ENCODE measurements around the gene ABTB2. TPM values are rescaled to one million over a fixed set of nuclear protein-coding genes. Genes with fewer than 3 reads are reported as not detected.

The ABTB2 gene
- polyA plus RNA-seq, 1 donor (not counting 4 experiments of a cell fraction or from before 2014, with no cell fraction given), result 1.0 TPM

DNA sequence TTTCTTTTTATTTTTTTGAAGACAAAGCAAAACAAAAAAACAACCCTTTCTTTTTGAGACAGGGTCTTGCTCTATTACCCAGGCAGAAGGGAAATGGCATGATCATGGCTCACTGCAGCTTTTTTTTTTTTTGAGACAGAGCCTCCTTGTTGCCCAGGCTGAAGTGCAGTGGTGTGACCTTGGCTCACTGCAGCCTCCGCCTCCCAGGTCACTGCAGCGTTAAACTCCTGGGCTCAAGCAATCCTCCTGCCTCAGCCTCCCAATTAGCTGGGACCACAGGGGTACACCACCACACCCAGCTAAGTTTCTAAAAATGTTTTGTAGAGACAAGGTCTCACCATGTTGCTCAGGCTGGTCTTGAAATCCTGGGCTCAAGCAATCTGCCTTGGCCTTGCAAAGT lies 124.6 kb downstream of the ABTB2 start:
- DNase-seq (ENCODE audit: low read depth, low spot score) (no peak), FAIRE-seq (no peak)
- Histone ChIP-seq H3K36me3 (ENCODE audit: control insufficient read depth in 2 of 2, extremely low read depth in 1 of 2, insufficient read depth in 2 of 2, low read length in 2 of 2) (no peaks in the 10 kb centered on the region), H3K9me3 (ENCODE audit: control insufficient read depth, low read depth, low read length) (no peaks in the 10 kb centered on the region), H3K27ac (ENCODE audit: control insufficient read depth, insufficient read depth, low read length) (no peak overlapping the region), H3K79me2 (ENCODE audit: control insufficient read depth, insufficient read depth, low read length) (no peaks in the 10 kb centered on the region), H3K9me1 (ENCODE audit: control insufficient read depth, extremely low read depth, insufficient read depth, low read length) (peaks cover 3% of the 10 kb centered on the region), H3K9ac (ENCODE audit: control insufficient read depth, extremely low read depth, insufficient read depth, low read length) (no peak overlapping the region), H4K20me1 (ENCODE audit: control insufficient read depth, extremely low read depth, insufficient read depth, low read length) (no peaks in the 10 kb centered on the region), H3K4me2 (ENCODE audit: control insufficient read depth, extremely low read depth, insufficient read depth, low read depth, low read length) (no peak overlapping the region), H3K4me3 (ENCODE audit: control insufficient read depth in 2 of 3, extremely low read depth in 1 of 3, insufficient read depth in 2 of 3, low read depth in 1 of 3, low read length in 3 of 3) (no peak overlapping the region), H3K4me1 (ENCODE audit: control insufficient read depth, extremely low read depth, insufficient read depth, low read length) (peaks cover 10% of the 10 kb centered on the region), H2AFZ (ENCODE audit: control insufficient read depth, low read length) (no peak overlapping the region), H3K27me3 (ENCODE audit: control insufficient read depth, extremely low read depth, insufficient read depth, low read length) (no peaks in the 10 kb centered on the region)
- dilution Hi-C loops (cut with MboI; ENCODE audit: extremely low pct_ligation_motif_present, low sequenced_read_pairs), result no loop called here
- no peak for TF ChIP-seq EZH2 (IDR thresholded peaks at IDR 0.05; ENCODE audit: low read length)
- TF ChIP-seq, protein P1, sequence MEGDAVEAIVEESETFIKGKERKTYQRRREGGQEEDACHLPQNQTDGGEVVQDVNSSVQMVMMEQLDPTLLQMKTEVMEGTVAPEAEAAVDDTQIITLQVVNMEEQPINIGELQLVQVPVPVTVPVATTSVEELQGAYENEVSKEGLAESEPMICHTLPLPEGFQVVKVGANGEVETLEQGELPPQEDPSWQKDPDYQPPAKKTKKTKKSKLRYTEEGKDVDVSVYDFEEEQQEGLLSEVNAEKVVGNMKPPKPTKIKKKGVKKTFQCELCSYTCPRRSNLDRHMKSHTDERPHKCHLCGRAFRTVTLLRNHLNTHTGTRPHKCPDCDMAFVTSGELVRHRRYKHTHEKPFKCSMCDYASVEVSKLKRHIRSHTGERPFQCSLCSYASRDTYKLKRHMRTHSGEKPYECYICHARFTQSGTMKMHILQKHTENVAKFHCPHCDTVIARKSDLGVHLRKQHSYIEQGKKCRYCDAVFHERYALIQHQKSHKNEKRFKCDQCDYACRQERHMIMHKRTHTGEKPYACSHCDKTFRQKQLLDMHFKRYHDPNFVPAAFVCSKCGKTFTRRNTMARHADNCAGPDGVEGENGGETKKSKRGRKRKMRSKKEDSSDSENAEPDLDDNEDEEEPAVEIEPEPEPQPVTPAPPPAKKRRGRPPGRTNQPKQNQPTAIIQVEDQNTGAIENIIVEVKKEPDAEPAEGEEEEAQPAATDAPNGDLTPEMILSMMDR (optimal IDR thresholded peaks at IDR 0.05 in 1 of 3, IDR thresholded peaks at IDR 0.05 in 1 of 3, conservative IDR thresholded peaks at IDR 0.05 in 1 of 3; ENCODE audit: extremely low read depth in 1 of 3, insufficient read depth in 2 of 3, low read length in 3 of 3), result no peak

DNA sequence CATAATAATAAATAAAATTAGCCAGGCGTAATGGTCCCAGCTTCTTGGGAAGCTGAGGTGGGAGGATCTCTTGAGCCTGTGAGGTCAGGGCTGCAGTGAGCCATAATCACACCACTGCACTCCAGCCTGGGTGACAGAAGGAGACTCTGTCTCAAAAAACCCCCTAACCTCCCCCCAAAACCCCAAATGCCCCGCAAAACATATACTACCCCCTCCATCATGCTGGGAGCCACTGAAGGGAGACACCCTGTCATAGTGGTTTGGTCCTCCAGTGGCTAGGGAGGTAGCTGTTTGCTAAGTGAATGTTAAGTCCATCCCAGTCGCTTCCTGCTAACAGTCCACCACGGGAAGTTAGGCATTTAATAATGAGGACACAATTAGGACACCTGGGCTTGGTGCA lies 125.0 kb downstream of the ABTB2 start:
- Histone ChIP-seq H3K9me3 (ENCODE audit: control insufficient read depth, low read depth, low read length) (no peaks in the 10 kb centered on the region), H2AFZ (ENCODE audit: control insufficient read depth, low read length) (no peak overlapping the region), H4K20me1 (ENCODE audit: control insufficient read depth, extremely low read depth, insufficient read depth, low read length) (no peaks in the 10 kb centered on the region), H3K9ac (ENCODE audit: control insufficient read depth, extremely low read depth, insufficient read depth, low read length) (no peak overlapping the region), H3K4me1 (ENCODE audit: control insufficient read depth, extremely low read depth, insufficient read depth, low read length) (peaks cover 10% of the 10 kb centered on the region), H3K4me2 (ENCODE audit: control insufficient read depth, extremely low read depth, insufficient read depth, low read depth, low read length) (no peak overlapping the region), H3K79me2 (ENCODE audit: control insufficient read depth, insufficient read depth, low read length) (no peaks in the 10 kb centered on the region), H3K27me3 (ENCODE audit: control insufficient read depth, extremely low read depth, insufficient read depth, low read length) (no peaks in the 10 kb centered on the region), H3K4me3 (ENCODE audit: control insufficient read depth in 2 of 3, extremely low read depth in 1 of 3, insufficient read depth in 2 of 3, low read depth in 1 of 3, low read length in 3 of 3) (no peak overlapping the region), H3K36me3 (ENCODE audit: control insufficient read depth in 2 of 2, extremely low read depth in 1 of 2, insufficient read depth in 2 of 2, low read length in 2 of 2) (no peaks in the 10 kb centered on the region), H3K9me1 (ENCODE audit: control insufficient read depth, extremely low read depth, insufficient read depth, low read length) (peaks cover 3% of the 10 kb centered on the region), H3K27ac (ENCODE audit: control insufficient read depth, insufficient read depth, low read length) (no peak overlapping the region)
- FAIRE-seq (no peak), DNase-seq (ENCODE audit: low read depth, low spot score) (no peak)
- TF ChIP-seq EZH2 (IDR thresholded peaks at IDR 0.05; ENCODE audit: low read length), result no peak
- TF ChIP-seq, protein P1 (optimal IDR thresholded peaks at IDR 0.05 in 1 of 3, IDR thresholded peaks at IDR 0.05 in 1 of 3, conservative IDR thresholded peaks at IDR 0.05 in 1 of 3; ENCODE audit: extremely low read depth in 1 of 3, insufficient read depth in 2 of 3, low read length in 3 of 3), result no peak
- dilution Hi-C loops (cut with MboI; ENCODE audit: extremely low pct_ligation_motif_present, low sequenced_read_pairs), result no loop called here

Measured in keratinocyte (primary cell).